Putamen (tissue), 1 donor: ENCODE results near the gene RAD51B.
"Not testable (repeated sequence)": the region's sequence is repeated elsewhere in the genome, so short reads cannot be mapped to it uniquely, and the experiment has no call there.

Experiments
- DNase-seq: peaks from one replicate; pipeline ENCODE4 v3.0.0-alpha.2; 2016; ENCODE audit warnings: low spot score

Gene RAD51B

GRCh38 chr14:67984274-67984673 is 164.7 kb downstream of the RAD51B start:
- no peak for DNase-seq

GRCh38 chr14:67986131-67986841 is 166.7 kb downstream of the RAD51B start:
- DNase-seq, result no peak

GRCh38 chr14:67987606-67988005 is 168.0 kb downstream of the RAD51B start:
- DNase-seq, result no peak

DNA sequence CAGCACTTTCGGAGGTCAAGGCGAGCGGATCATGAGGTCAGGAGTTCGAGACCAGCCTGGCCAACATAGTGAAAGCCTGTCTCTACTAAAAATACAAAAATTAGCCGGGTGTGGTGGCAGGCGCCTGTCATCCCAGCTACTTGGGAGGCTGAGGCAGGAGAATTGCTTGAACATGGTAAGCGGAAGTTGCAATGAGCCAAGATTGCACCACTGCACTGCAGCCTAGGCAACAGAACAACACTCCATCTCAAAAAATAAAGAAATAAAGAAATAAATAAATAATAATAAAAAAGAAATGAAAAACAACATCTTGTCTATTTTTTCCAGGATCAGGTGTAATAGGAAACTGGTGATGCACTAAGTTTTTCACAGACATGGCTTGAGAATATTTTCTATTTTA is 168.6 kb downstream of the RAD51B start:
- not testable (repeated sequence) for DNase-seq

DNA sequence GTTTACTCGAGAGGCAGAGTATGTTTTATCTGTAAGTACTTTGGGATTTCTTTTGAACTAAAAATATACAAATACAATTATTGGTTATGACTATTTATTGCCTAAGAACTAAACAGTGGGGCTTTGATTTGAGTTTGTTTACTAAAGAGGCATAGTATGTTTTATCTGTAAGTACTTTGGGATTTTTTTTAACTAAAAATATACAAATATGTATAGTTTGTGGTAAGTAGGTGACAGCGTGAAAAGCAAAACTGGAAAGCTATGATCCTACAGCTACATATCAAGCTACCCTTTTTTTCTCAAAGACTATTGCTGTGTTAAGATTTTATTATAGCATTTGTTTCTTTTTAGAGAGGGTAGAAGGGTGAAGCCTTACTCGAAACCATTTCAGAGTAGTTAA is 171.0 kb downstream of the RAD51B start:
- DNase-seq, result no peak

- no peak for DNase-seq
Measured at GRCh38 chr14:67994531-67994930, 175.0 kb downstream of the RAD51B start.

DNA sequence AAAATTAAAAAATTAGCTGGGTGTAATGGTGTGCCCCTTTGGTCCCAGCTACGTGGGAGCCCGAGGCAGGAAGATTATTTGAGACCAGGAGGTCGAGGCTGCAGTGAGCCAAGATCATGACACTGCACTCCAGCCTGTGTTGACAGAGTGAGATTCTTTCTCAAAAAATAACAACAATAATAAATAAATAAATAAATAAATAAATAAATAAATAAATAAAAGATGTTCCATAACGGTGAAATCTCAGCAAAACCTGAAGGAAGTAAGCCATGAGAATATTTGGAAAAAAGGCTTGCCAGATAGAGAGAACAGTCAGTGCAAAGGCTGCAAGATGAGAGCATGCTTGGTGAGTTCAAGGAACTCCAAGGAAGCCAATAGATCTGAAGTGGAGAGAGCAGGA is 176.7 kb downstream of the RAD51B start:
- no peak for DNase-seq

DNA sequence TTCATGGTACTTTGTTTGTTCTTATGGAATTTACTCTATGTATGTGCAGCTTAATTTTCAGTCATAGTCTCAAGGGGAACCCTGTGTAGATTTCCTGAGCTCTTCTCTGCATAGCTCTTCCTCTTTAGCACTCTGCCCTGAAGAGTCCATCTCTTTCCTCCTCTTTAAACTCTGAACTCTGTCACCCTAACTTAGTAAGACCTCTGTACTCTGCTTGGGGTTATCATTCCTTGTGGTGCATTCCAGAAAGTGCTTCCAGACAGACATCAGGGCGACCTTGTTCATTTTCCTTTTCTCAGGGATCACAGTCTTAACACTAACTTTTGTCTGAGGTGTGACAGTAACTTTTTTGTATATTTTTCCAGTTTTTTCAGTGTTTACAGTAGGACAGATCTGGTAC is 179.3 kb downstream of the RAD51B start:
- DNase-seq, result no peak

DNA sequence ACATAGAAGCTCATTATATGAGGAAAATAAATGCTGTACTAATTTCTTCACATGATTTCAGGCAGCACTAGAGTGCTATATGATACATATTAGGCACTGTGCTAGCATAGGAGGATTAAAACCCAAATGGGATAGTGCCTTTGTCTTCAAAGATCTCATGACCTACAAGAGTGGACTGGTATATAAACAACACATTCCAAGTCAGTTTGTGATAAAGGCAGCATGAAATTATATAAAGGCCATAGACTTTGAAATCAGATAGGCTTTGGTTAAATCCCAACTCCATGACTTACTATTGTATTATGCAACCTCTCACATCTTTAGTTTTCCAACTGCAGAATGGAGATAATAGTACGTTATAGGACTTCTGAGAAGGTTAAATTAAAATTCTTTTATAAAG is 179.7 kb downstream of the RAD51B start:
- no peak for DNase-seq

DNA sequence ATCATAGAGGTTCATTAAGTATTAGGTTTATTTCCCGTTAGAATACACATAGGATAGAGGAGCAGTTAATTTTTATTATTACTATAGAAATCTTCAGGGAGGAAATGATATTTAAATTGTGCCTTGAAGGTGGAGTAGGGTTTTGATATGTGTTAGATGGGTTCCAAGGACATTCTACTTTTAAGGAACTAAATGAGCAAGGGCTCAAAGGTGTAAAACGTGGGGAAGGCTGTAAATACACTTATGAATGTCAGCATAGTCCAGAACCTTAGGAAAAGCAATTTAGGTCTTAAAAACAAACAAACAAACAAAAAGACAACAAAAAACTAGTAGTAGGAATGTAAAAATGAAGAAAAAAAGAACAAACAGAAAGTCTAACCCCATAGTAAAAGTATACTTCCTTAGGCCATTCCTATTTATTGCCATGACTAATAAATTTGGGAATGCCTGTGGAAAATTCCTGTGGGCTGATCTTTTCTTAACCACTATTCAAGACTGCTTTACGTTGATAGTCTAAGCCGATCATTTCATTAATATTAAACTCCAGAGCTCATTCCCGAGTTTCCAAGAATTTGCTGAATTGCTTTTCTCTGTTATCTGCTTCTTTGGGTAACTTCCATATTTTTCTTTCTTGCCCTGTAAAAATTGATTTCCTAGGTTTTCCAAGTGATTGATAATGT is 180.3 kb downstream of the RAD51B start:
- DNase-seq, result no peak

GRCh38 chr14:68000511-68000910 is 180.9 kb downstream of the RAD51B start:
- DNase-seq, result no peak

GRCh38 chr14:68008491-68008890 is 188.9 kb downstream of the RAD51B start:
- DNase-seq, result no peak

DNA sequence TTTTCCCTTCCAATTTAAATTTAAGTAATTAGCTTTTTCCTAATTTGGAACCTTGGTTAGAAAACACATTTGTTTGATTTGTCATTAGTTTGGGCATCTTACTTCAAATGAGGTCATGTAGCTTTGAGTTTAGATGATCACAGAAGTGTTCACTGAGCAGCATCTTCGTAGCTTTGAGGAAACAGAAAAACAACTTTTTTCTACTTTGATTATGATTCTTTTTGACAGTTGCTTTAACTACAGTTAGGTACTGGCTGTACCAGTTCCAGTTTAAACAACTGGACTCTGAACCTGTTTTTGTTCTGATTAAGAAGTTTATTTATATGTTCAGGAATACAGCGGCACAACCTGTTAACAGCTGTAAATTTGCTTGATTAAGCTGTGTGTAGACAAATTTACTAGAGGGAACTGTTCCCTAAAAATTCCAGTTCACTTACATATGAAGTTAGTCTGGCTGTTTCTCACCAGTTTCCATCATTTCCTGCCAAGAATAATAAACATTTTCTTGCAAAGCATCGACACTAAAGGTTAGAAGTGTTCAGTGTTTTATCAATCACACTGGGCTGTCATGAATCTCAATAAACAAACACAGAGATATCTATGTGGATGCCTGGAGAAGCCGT is 191.9 kb downstream of the RAD51B start:
- DNase-seq, result peak; percentile 0

DNA sequence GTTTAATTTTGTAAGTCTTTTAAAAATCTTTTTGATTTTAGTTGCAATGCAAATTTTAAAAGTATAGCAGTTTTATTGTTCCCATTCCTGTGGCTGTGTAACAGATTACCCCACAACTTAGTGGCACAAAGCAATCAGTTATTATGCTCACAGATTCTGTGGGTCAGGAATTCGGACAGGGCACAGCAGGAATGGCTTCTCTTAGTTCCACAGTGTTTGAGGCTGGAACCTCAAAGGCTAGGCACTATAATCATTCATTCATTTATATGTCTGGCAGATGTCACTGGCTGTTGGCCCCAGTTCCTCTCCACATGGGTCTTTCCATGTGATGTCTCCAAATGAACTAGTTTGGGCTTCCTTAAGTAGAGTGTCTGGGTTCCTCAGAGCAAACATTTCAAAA is 193.3 kb downstream of the RAD51B start:
- no peak for DNase-seq

- DNase-seq, result no peak
Measured at GRCh38 chr14:68013326-68013725, 193.7 kb downstream of the RAD51B start.

- DNase-seq, result no peak
Measured at GRCh38 chr14:68014771-68015170, 195.2 kb downstream of the RAD51B start.

GRCh38 chr14:68015356-68016254 is 196.0 kb downstream of the RAD51B start:
- no peak for DNase-seq

DNA sequence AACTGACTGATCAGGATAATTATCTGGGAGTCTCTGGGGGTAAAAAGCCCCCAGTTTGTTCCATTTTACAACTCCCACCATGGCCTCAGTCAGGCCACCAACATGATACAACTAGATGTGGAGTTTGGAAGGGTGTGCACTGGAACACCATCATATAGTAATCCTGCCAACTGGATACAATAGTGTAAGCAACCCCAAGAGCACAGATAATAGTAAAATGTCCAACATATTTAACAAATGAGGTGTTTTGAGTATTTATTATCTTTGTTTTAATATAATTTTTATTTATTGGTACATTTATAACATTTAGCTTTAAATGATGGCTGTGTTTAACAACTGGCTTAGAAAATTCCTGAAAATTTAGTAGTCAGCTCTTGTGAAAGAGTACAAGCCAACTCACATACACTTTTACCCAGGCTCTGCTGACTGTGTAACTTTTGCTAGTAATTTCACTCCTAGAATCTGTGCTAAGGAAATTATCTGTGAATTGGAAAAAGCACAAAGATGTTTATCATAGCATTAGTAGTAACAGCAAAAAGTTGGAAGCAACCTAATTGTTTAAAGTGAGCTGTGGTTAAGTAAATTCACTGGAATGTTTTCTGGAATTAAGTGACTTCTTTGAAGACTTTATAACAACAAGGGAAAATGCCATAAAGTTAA is 196.8 kb downstream of the RAD51B start:
- no peak for DNase-seq

DNA sequence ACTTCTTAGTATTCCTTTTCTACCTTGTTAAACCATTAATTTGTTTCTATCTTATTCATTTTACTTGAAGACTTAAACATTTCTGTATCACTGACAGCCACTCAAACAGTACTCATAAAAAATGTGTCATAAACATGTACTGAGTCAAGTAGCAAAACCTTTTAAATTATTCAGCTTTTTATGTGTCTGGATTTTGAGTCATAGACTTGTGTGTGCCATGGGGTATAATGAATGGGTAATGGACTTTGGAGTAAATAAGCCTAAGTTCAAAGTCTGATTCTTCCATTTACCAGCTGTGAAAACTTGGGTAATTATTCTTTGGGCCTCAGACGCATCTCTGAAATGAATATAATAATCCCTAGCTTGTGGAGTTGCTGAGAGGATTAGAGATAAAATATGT is 199.0 kb downstream of the RAD51B start:
- DNase-seq, result no peak

DNA sequence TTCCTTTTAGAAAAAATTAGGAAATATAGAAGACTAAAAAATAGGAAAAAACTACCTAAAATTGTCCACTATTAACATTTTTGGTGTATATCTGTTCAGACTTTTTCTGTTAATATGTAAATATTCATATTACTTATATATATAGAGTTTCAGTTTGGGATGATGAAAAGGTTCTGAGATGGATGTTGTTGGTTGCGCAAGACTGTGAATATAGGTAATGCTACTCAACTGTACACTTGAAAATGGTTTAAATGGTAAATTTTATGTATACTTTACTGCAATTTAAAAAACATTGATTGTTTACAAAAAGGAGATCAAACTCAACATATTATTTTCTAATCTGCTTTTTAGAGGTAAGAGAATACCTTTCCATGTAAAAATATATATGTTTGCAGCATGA is 200.9 kb downstream of the RAD51B start:
- DNase-seq, result no peak

DNA sequence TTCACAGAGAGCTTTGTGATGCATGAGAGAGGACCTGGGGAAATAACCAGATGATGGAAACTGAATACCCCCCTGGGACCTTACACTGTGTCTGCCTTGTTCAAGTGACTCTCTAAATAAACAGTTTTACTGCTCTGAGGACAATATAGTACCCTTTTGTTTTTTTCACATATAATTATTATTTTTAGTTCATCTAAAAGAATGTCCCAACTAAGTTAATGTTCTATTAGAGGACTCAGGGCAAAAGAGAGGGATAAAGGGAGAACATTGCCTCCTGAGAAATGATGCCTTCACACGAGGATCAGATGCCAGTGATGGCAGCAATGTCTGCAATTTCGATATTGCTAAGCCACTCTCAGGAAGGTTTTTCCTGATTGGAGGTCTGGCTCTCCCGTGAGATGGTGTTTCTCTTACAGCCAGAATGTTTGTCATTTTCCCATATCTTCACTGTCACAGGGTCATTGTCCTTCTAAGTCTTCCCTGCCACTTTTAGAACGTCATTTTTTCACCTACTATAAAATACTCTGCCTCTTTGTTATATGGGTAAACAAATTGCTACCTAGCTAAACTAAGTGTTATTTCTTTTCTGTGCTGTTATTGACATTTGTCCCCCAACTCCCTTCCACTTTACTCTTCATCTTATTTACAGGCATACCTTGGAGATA is 201.6 kb downstream of the RAD51B start:
- DNase-seq, result no peak
